ENCODE results near the gene CFAP65.

Gene CFAP65

DNA sequence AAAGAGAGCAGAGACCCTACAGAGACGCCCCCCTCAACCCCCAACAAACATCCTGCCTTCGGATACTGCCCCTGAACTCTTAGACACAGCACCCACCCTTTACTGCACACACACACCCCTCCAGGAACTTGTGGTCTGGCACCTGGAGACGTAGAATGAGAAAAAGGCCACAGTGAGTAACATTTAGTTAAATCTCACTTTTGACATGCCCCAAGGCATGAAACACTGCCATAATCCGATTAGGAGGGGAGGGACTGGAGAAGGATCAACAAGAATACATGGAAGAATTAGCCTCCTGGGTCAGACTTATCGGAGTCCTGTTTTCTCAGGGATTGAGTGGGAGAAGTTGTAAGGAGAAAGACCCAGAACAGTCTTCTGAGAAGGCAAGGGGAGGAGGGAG, 77.7 kb downstream of the CFAP65 start:
- DNase-seq (ENCODE audit: low read depth in 2 of 2): no peak

DNA sequence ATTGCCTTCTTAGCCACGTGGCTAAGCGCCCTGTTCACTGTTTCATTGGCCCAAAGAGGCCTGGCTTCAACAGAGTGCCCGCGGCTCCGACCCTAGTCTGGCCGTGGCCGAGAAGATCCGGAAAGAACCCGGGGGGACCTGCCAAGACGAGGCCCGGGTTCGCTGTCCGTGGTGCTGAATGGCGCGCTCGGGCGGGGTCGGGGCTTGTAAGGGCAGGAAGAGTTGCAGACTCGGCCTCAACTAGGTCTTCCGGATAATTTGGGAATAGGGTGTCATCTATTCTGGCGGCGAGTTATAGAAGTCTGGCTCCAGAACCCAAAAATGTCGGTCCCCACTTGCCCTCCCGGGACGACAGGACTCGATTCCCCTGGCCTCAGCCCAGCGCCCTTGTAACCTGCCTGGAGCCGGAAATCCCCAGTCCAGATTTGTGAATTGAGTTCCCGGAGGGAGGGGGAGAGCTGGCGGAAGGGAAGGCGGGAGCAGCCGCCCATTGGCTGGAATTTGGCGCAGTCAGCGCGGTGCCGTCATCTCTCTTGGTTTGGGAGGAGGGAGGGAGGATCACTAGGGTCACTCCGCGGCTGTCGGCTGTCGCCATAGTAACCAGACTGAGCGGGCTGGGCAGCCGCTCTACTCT, 78.3 kb downstream of the CFAP65 start:
- peak; percentile 28 to 49 for DNase-seq (ENCODE audit: low read depth in 2 of 2)

DNA sequence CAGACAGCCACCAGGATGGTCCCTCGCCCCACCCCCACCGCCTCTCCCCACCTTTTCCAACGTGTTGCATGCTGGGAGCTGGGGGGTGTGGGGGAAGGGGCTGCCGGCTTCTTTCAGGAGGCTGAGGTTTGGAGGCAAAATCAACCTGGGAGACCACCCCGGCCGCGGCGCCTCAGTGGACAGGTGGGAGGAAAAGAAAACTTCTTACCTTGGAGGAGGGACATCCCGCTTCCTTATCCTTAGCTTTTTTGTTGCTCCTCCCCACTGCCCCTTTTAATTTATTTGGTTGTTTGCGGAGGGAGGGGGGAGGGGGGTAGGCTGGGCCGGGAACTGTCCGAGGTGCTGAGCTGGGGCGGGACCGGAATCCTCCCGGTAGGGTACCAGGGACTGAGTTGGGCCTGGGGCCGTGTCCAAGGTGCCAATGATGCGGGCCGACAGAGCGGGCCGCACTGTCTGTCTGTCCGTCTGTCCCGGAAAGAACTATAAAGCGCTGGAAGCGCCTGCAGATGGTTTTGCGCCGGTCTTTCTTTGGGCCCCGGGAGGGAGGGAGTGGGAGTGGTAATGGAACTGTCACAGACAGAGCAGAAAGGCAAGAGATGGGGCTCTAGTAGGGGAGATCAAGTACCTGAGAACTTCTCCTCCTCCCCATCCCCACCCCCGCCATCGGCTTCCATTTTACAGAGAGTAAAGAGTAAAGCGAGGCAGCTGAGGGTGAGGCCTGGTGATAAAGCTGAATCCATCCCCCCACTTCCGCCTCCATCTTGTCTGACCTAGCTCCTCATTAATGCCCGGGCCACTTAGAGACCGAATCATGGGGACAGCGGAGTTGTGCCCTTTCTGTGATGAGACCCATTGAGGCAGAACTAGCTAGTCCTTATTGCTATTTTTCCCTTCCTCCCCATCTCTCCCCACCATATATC, 79.4 kb downstream of the CFAP65 start:
- DNase-seq (ENCODE audit: low read depth in 2 of 2): no peak

DNA sequence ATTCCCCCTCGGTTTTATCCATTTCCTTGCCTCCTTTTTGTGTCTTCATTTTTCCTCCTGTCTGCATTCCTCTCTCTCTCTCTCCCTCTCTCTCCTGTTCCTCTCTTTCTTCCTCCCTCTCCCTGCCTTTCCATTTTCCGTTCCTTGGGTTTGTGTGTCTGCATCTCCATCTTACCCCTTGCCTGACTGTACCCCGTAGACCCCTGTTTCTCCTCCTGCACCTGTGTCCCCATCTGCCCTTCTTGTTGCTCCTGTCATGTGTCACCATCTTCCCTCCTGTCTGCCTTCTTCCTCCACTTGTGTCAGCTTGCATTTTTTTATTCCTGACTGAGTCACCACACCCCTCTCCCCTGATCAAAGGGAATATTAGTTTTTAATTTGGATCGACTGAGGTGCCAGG, 80.1 kb downstream of the CFAP65 start:
- no peak for DNase-seq (ENCODE audit: low read depth in 2 of 2)

DNA sequence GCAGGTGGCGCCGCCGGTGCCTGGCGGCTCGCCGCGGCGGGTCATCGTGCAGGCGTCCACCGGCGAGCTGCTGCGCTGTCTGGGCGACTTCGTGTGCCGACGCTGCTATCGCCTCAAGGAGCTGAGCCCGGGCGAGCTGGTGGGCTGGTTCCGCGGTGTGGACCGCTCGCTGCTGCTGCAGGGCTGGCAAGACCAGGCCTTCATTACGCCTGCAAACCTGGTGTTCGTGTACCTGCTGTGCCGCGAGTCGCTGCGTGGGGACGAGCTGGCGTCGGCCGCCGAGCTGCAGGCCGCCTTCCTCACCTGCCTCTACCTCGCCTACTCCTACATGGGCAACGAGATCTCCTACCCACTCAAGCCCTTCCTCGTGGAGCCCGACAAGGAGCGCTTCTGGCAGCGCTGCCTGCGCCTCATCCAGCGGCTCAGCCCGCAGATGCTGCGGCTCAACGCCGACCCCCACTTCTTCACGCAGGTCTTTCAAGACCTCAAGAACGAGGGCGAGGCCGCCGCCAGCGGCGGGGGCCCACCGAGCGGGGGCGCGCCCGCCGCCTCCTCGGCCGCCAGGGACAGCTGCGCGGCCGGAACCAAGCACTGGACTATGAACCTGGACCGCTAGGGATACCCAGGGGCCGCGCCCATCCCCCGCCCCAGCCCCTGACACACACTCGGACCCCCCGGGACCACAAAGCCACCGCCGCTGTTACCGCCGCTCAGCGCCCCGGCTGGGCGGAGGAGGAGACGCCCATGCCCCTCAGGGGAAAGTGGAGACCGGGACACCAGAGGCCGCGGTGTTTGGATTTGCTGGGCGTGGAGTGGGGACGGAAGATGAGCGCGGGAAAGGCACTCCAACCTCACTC, 80.8 kb downstream of the CFAP65 start:
- DNase-seq (ENCODE audit: low read depth in 2 of 2): no peak

DNA sequence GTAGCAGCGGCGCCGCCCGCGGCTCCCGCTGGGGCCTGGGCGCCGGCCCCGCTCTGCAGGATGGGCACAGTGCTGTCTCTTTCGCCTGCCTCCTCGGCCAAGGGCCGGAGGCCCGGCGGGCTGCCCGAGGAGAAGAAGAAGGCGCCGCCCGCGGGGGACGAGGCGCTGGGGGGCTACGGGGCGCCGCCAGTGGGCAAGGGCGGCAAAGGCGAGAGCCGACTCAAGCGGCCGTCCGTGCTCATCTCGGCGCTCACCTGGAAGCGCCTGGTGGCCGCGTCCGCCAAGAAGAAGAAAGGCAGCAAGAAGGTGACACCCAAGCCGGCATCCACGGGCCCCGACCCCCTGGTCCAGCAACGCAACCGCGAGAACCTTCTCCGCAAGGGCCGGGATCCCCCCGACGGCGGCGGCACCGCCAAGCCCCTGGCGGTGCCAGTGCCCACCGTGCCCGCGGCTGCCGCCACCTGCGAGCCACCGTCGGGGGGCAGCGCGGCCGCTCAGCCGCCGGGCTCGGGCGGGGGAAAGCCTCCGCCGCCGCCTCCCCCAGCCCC, 81.5 kb downstream of the CFAP65 start:
- DNase-seq (ENCODE audit: low read depth in 2 of 2): no peak

DNA sequence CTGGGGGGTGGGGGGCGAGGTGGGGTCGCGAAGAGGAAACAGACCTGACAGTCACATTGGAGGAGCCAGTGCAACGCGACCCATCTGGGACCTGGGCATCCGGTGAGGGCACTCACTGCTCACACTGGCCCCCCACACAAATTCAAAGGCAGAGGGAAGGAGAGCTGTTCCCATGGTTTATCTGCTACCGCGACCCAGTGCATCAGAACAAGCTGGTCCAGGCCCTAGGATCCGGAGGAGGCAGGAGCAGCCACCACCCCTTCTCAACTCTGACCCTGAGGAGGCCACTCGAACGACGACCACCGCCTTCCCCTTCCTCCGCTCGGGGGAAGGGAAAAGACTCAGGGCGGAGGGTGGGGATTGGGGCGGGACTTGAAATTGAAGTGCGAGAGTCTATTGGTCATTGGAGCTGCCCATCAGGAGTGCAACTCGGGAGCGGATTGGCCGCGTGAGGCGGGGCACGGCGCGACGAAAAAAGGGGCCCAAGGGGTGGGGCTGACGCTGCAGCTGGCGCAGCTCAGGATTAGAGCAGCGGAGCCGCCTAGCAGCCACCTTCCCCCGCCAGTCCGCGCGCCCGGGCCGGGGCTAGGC, 82.1 kb downstream of the CFAP65 start, which contains the start of gene CDK5R2:
Gene CDK5R2 (plus strand): TSS at position 526 of the 591 bp plus-strand sequence. CDS start 155 bp downstream, outside the sequence.
- DNase-seq (ENCODE audit: low read depth in 2 of 2): peak in 1 of 2 donors; percentile 51

DNA sequence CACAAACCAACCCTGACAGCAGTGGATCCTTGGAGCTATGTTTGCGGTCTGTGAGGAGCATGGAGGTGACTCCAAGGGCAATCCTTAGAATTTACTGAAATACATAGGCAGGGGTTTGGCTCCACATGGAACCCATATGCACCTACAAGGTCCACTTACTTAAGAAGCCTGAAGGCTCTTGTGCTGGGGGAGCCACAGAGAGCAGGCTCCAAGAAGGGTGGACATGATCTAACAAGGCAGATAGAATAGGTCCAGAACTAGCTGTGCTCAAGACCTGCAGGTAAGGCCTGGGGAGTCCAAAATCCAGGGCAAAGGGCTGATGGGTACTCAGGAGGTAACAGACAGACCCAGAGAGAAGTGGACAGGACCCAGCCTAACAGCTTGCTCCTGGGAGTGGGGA, 83.0 kb downstream of the CFAP65 start:
- no peak for DNase-seq (ENCODE audit: low read depth in 2 of 2)

DNA sequence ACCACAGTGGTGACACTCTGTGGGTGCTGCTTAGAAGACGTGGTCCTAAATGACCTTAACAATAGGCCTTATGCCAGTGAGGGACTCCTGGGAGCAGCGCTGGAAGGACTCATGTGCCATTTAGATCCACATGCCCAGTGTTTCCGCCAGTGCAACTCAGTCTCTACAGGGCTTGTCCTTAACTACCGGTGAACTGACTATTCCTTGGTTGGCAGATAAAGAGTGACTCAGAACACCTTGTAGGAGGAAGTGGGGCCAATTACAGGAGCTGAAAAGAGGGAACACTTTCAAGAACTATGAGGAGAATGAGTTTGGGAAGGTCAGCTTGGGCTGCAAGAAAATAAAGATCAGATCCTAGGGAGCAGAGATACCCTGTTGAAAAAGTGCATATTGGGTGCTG, 83.6 kb downstream of the CFAP65 start:
- DNase-seq (ENCODE audit: low read depth in 2 of 2): no peak

DNA sequence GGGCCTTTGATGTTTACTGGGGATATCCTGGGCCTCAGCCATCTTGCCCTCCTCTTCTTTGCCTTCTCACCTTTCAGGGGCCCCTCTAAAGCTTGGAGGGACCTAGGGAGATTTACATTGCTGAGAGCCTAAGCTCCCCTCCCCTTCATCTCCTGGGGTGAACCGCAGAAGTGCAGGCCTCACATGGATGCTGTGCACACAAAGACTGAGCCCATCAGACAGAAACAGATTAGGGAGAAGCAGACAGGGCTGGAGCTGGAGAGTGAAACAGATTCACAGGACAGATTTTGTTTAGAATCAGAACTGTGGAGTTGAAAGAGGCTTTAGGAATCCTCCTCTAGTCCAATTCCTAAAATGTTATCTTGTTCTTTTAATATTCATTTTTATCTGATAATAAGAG, 85.3 kb downstream of the CFAP65 start:
- DNase-seq (ENCODE audit: low read depth in 2 of 2): no peak

DNA sequence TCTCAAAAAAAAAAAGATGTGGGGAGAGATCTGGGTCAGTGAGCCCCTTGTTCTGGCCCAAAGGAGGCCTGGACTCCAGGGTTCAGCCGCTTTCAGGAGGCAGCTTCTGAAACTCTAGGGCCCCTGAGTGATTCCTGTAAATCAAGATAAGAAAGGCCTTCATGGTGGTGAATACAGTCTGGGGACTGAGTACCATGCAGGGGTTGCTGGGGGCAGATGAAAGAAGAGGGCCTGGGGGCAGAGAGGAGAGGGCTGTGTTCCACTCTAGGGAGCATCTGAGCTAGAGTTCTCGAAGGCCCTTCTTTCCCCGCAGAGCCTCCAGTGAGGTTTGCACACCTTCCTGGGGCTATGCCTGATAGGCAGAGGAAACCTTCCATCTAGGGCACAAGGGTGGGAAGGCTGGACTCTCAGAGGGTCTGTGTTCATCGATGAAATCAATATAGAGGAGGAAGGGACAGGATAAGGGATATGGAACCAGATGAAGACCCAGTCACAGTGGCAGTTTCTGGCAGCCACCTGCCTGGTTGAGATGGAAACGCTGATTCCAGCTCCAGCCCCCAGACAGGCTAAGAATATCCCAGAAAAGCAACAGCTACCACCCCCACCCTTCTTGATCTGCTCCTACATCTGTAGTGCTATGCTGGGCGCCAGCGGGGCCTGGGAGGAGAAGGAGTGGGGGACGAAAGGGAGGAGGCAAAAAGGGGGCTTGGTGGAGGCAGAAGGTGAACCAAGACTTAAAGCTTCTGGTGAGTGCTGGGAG, 86.6 kb downstream of the CFAP65 start:
- no peak for DNase-seq (ENCODE audit: low read depth in 2 of 2)

DNA sequence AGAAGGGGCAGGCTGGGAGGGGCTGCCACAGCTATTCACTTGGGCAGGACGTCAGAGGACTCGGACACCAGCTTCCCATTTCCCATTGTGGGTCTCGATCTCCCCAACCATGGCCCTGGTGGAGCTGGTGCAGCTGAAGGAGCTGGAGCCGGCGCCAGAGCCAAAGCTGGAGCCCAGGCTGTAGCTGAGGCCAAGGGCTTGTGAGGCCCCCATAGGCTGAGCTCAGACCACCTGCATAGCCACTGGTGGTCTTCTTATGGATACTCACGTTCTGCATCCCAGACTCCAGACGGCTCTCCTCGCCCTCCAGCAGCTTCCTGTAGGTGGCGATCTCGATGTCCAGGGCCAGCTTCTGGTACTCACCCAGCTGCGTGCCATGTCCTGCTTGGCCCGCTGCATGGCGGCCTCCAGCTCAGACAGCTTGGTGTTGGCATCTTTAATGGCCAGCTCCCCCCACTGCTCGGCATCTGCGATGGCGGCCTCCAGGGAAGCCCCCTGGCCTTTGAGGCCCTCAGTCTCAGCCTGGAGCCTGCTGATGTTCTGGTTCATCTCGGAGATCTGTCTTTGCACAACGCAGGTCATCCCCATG, 87.9 kb downstream of the CFAP65 start:
- DNase-seq (ENCODE audit: low read depth in 2 of 2): no peak
